DMS79 (cell line): ENCODE results near the gene TPCN1.

Source experiments
- DNase-seq: peaks from one replicate; lab custom pipeline; 2025; lab: John Stamatoyannopoulos, UW

TPCN1 gene

GRCh38 chr12:113302886-113303640 is 81.8 kb downstream of the TPCN1 start:
- DNase-seq, result no peak

GRCh38 chr12:113305281-113305856 is 84.1 kb downstream of the TPCN1 start:
- no peak for DNase-seq

GRCh38 chr12:113306382-113306781 is 85.1 kb downstream of the TPCN1 start:
- no peak for DNase-seq

- no peak for DNase-seq
These were observed 89.2 kb downstream of the TPCN1 start for GRCh38 chr12:113310489-113310888.

- DNase-seq, result no peak
These were observed 92.9 kb downstream of the TPCN1 start for GRCh38 chr12:113314121-113314529.

GRCh38 chr12:113315358-113315757 is 94.1 kb downstream of the TPCN1 start:
- no peak for DNase-seq

GRCh38 chr12:113316155-113316554 is 94.9 kb downstream of the TPCN1 start:
- DNase-seq, result no peak

GRCh38 chr12:113317122-113317521 is 95.9 kb downstream of the TPCN1 start:
- no peak for DNase-seq

- no peak for DNase-seq
These were observed 96.9 kb downstream of the TPCN1 start for GRCh38 chr12:113318046-113318656.

GRCh38 chr12:113318900-113319628 is 97.8 kb downstream of the TPCN1 start:
- DNase-seq, result no peak

GRCh38 chr12:113320401-113320800 is 99.1 kb downstream of the TPCN1 start:
- no peak for DNase-seq

GRCh38 chr12:113322343-113322742 is 101.1 kb downstream of the TPCN1 start:
- DNase-seq, result no peak

- no peak for DNase-seq
These were observed 104.7 kb downstream of the TPCN1 start for GRCh38 chr12:113325916-113326315.

- DNase-seq, result no peak
These were observed 105.6 kb downstream of the TPCN1 start for GRCh38 chr12:113326775-113327395.

GRCh38 chr12:113328368-113328889 is 107.2 kb downstream of the TPCN1 start:
- no peak for DNase-seq

GRCh38 chr12:113329022-113329790 is 107.9 kb downstream of the TPCN1 start:
- DNase-seq, result no peak

GRCh38 chr12:113329791-113330417 is 108.6 kb downstream of the TPCN1 start:
- DNase-seq, result no peak

- no peak for DNase-seq
These were observed 109.2 kb downstream of the TPCN1 start for GRCh38 chr12:113330505-113330904.

- no peak for DNase-seq
These were observed 111.6 kb downstream of the TPCN1 start for GRCh38 chr12:113332688-113333417.

GRCh38 chr12:113333418-113333750 is 112.1 kb downstream of the TPCN1 start:
- no peak for DNase-seq
